Hematopoietic multipotent progenitor cell treated with erythropoietin and hydrocortisone succinate and interleukin-3 and kit ligand, for 8 days (in vitro differentiated cells): ENCODE data around the gene ATXN1.

Source experiments
- DNase-seq: peaks from one replicate; pipeline ENCODE4 v3.0.0-alpha.2; 2015

ATXN1 gene

GRCh38 chr6:16761471-16762267 is 409 bp upstream of the ATXN1 start:
- peak; percentile 71 for DNase-seq

GRCh38 chr6:16759646-16760515 is 1.4 kb downstream of the ATXN1 start:
- peak; percentile 63 for DNase-seq

- peak; percentile 11 for DNase-seq
These were observed 2.0 kb downstream of the ATXN1 start for GRCh38 chr6:16759181-16759645.

- DNase-seq = no peak
These were observed 2.9 kb downstream of the ATXN1 start for GRCh38 chr6:16758163-16758975.

- DNase-seq = no peak
These were observed 3.9 kb downstream of the ATXN1 start for GRCh38 chr6:16757332-16757731.

- DNase-seq = no peak
These were observed 4.5 kb downstream of the ATXN1 start for GRCh38 chr6:16756660-16757255.

GRCh38 chr6:16755544-16755943 is 5.7 kb downstream of the ATXN1 start:
- DNase-seq = no peak

- no peak for DNase-seq
These were observed 6.4 kb downstream of the ATXN1 start for GRCh38 chr6:16754876-16755275.

GRCh38 chr6:16754274-16754673 is 7.0 kb downstream of the ATXN1 start:
- no peak for DNase-seq

- DNase-seq = no peak
These were observed 7.9 kb downstream of the ATXN1 start for GRCh38 chr6:16753341-16753740.

GRCh38 chr6:16752206-16752866 is 8.9 kb downstream of the ATXN1 start:
- no peak for DNase-seq

GRCh38 chr6:16751251-16751946 is 9.9 kb downstream of the ATXN1 start:
- no peak for DNase-seq

- no peak for DNase-seq
These were observed 10.7 kb downstream of the ATXN1 start for GRCh38 chr6:16750566-16750965.

GRCh38 chr6:16749516-16750485 is 11.5 kb downstream of the ATXN1 start:
- DNase-seq = no peak

- DNase-seq = no peak
These were observed 13.3 kb downstream of the ATXN1 start for GRCh38 chr6:16748025-16748319.

- DNase-seq = no peak
These were observed 13.8 kb downstream of the ATXN1 start for GRCh38 chr6:16747232-16748024.

GRCh38 chr6:16746812-16747211 is 14.4 kb downstream of the ATXN1 start:
- DNase-seq = no peak

- no peak for DNase-seq
These were observed 14.9 kb downstream of the ATXN1 start for GRCh38 chr6:16746401-16746800.

GRCh38 chr6:16743664-16744210 is 17.5 kb downstream of the ATXN1 start:
- DNase-seq = no peak
